IMR-90 (cell line): ENCODE measurements around the gene DTL. TPM values are rescaled to one million over a fixed set of nuclear protein-coding genes. Genes with fewer than 3 reads are reported as not detected.
A peak's percentile ranks its signal among the peaks of the same experiment; 100 is the strongest.

ENCODE experiments used
- ATAC-seq: fragments of 200-7000 bp; cut with Tn5 transposase; 2 replicates; pipeline ENCODE4 v1.9.1; 2020; ENCODE audit warnings: low read depth, mild to moderate bottlenecking, moderate library complexity
- BruUV-seq: library from RNA; stranded (reverse); fragments of 400-500 nt; replicated peaks from 2 replicates; lab custom pipeline; 2021; lab: Mats Ljungman, UMichigan
- CTCF ChIA-PET: fragments of 300-600 bp; formaldehyde crosslinking; extraction: SDS; loops from one replicate; lab custom pipeline; 2021; ENCODE audit warnings: antibody characterized with exemption; lab: Yijun Ruan, JAX
- POLR2A ChIA-PET: fragments of 300-600 bp; sonication (Branson Sonifier 250); formaldehyde crosslinking; loops from one replicate; lab custom pipeline; 2022; ENCODE audit warnings: antibody characterized with exemption; ENCODE audit not compliant: unreplicated experiment; lab: Charles Lee
- DNase-seq: peaks from one replicate; pipeline ENCODE4 v3.0.0; 2013
- H2AFZ ChIP-seq: replicated peaks from 2 replicates; pipeline ENCODE3; 2013; ENCODE audit warnings: low read length, mild to moderate bottlenecking; ENCODE audit not compliant: poor library complexity
- H2AK5ac ChIP-seq: 2 replicates; pipeline ENCODE4 v1.6.1; 2013; ENCODE audit warnings: low read depth, low read length, inconsistent platforms
- H2AK9ac ChIP-seq: replicated peaks from 2 replicates; pipeline ENCODE3; 2013; ENCODE audit warnings: mild to moderate bottlenecking, low read depth, low read length, moderate library complexity; ENCODE audit not compliant: poor library complexity
- H2BK120ac ChIP-seq: 2 replicates; pipeline ENCODE4 v1.6.1; 2013; ENCODE audit warnings: low read depth, low read length, inconsistent platforms
- H2BK15ac ChIP-seq: 3 replicates; pipeline ENCODE4 v1.6.1; 2013; ENCODE audit warnings: low read depth, low read length, inconsistent platforms
- H2BK20ac ChIP-seq: 2 replicates; pipeline ENCODE4 v1.6.1; 2013; ENCODE audit warnings: low read depth, mild to moderate bottlenecking, inconsistent platforms, low read length, moderate library complexity
- H2BK5ac ChIP-seq: 2 replicates; pipeline ENCODE4 v1.6.1; 2013; ENCODE audit warnings: mild to moderate bottlenecking, low read depth, low read length, inconsistent platforms; ENCODE audit not compliant: poor library complexity, severe bottlenecking
- H3K14ac ChIP-seq: replicated peaks from 2 replicates; pipeline ENCODE4 v1.6.1; 2013; ENCODE audit warnings: low read depth, low read length, inconsistent platforms
- H3K18ac ChIP-seq: 2 replicates; pipeline ENCODE4 v1.6.1; 2013; ENCODE audit warnings: low read depth, low read length, control low read depth
- H3K23ac ChIP-seq: 2 replicates; pipeline ENCODE4 v1.6.1; 2013; ENCODE audit warnings: low read depth, low read length, inconsistent platforms
- H3K27ac ChIP-seq: 2 replicates; pipeline ENCODE4 v1.5.1; 2013; ENCODE audit warnings: mild to moderate bottlenecking, control low read depth, low read length; ENCODE audit not compliant: insufficient read depth
- H3K27me3 ChIP-seq: 2 replicates; pipeline ENCODE4 v1.6.1; 2013; ENCODE audit warnings: low read length; ENCODE audit not compliant: control insufficient read depth, insufficient read depth
- H3K36me3 ChIP-seq: 2 replicates; pipeline ENCODE4 v1.6.1; 2013; ENCODE audit warnings: low read length, mixed read lengths; ENCODE audit not compliant: control insufficient read depth, insufficient read depth
- H3K4ac ChIP-seq: 2 replicates; pipeline ENCODE4 v1.6.1; 2013; ENCODE audit warnings: low read depth, low read length, inconsistent platforms
- H3K4me1 ChIP-seq: 2 replicates; pipeline ENCODE4 v1.6.1; 2013; ENCODE audit warnings: low read length, mixed read lengths; ENCODE audit not compliant: control insufficient read depth, insufficient read depth
- H3K4me2 ChIP-seq: 2 replicates; pipeline ENCODE4 v1.6.1; 2013; ENCODE audit warnings: low read depth, mild to moderate bottlenecking, control low read depth, low read length, moderate library complexity
- H3K4me3 ChIP-seq: 2 replicates; pipeline ENCODE4 v1.5.1; 2013; ENCODE audit warnings: low read depth, mild to moderate bottlenecking, control low read depth, low read length, moderate library complexity; ENCODE audit not compliant: insufficient read depth
- H3K56ac ChIP-seq: 2 replicates; pipeline ENCODE4 v1.6.1; 2013; ENCODE audit warnings: low read length, inconsistent platforms; ENCODE audit not compliant: insufficient read depth; ENCODE audit errors: extremely low read depth
- H3K79me1 ChIP-seq, 2 experiments: 2 replicates each; pipeline ENCODE4 v1.6.1; 2013; ENCODE audit warnings: low read length in 2 of 2, inconsistent platforms in 1 of 2, low read depth in 1 of 2
- H3K9ac ChIP-seq: 2 replicates; pipeline ENCODE4 v1.6.1; 2013; ENCODE audit warnings: low read depth, low read length, control low read depth
- H3K9me1 ChIP-seq: 2 replicates; pipeline ENCODE4 v1.6.1; 2013; ENCODE audit warnings: low read length, inconsistent platforms; ENCODE audit not compliant: insufficient read depth
- H3K9me3 ChIP-seq: 2 replicates; pipeline ENCODE4 v1.6.1; 2013; ENCODE audit warnings: low read length; ENCODE audit not compliant: control insufficient read depth, insufficient read depth
- H4K20me1 ChIP-seq: 2 replicates; pipeline ENCODE4 v1.6.1; 2013; ENCODE audit warnings: low read length, inconsistent platforms; ENCODE audit not compliant: insufficient read depth
- H4K5ac ChIP-seq: 2 replicates; pipeline ENCODE4 v1.6.1; 2013; ENCODE audit warnings: mild to moderate bottlenecking, low read depth, low read length, control low read depth
- H4K8ac ChIP-seq, 2 experiments: 2 replicates each; pipeline ENCODE4 v1.6.1; 2013; ENCODE audit warnings: low read depth in 2 of 2, low read length in 2 of 2, control low read depth in 1 of 2, inconsistent platforms in 1 of 2
- H4K91ac ChIP-seq: 2 replicates; pipeline ENCODE4 v1.6.1; 2013; ENCODE audit warnings: low read depth, low read length, inconsistent platforms; ENCODE audit not compliant: insufficient read depth
- BHLHE40 ChIP-seq: fragments of 150-350 bp; IDR thresholded peaks from 2 replicates; pipeline ENCODE4 v1.6.1; 2016; ENCODE audit warnings: mild to moderate bottlenecking, low read depth, low read length
- CEBPB ChIP-seq: IDR thresholded peaks from 2 replicates; pipeline ENCODE4 v1.6.1; 2012; ENCODE audit warnings: low read depth, low read length, improper control_type of control experiment
- CTCF ChIP-seq: conservative IDR thresholded peaks from 2 replicates; pipeline ENCODE4 v1.5.1; 2012; ENCODE audit warnings: mild to moderate bottlenecking, low read depth, low read length, improper control_type of control experiment
- ELK1 ChIP-seq: fragments of 150-350 bp; IDR thresholded peaks from 2 replicates; pipeline ENCODE4 v1.6.1; 2016; ENCODE audit warnings: low read depth, mild to moderate bottlenecking, low read length, moderate library complexity, borderline replicate concordance
- FOS ChIP-seq: fragments of 150-350 bp; IDR thresholded peaks from 2 replicates; pipeline ENCODE4 v1.6.1; 2016; ENCODE audit warnings: low read depth, low read length
- MAFK ChIP-seq: IDR thresholded peaks from 2 replicates; pipeline ENCODE4 v1.6.1; 2012; ENCODE audit warnings: low read depth, low read length, improper control_type of control experiment
- MAZ ChIP-seq: IDR thresholded peaks from 2 replicates; pipeline ENCODE4 v1.6.1; 2012; ENCODE audit warnings: low read depth, mild to moderate bottlenecking, low read length, improper control_type of control experiment, moderate library complexity, borderline replicate concordance
- MXI1 ChIP-seq: IDR thresholded peaks from 2 replicates; pipeline ENCODE4 v1.6.1; 2012; ENCODE audit warnings: low read depth, mild to moderate bottlenecking, low read length, moderate library complexity, borderline replicate concordance
- NFE2L2 ChIP-seq: fragments of 150-350 bp; IDR thresholded peaks from 2 replicates; pipeline ENCODE4 v1.6.1; 2016; ENCODE audit warnings: low read depth, mild to moderate bottlenecking, low read length
- POLR2A ChIP-seq: IDR thresholded peaks from 2 replicates; pipeline ENCODE4 v1.6.1; 2012; ENCODE audit warnings: mild to moderate bottlenecking, low read depth, low read length
- RAD21 ChIP-seq: IDR thresholded peaks from 2 replicates; pipeline ENCODE4 v1.6.1; 2012; ENCODE audit warnings: low read length, improper control_type of control experiment
- RCOR1 ChIP-seq: IDR thresholded peaks from 2 replicates; pipeline ENCODE4 v1.6.1; 2012; ENCODE audit warnings: mild to moderate bottlenecking, low read length, improper control_type of control experiment; ENCODE audit not compliant: insufficient replicate concordance
- RFX5 ChIP-seq: IDR thresholded peaks from 2 replicates; pipeline ENCODE4 v1.8.0; 2012; ENCODE audit warnings: low read depth, mild to moderate bottlenecking, low read length, moderate library complexity
- SMC3 ChIP-seq: fragments of 150-350 bp; IDR thresholded peaks from 2 replicates; pipeline ENCODE4 v1.6.1; 2016; ENCODE audit warnings: low read depth, mild to moderate bottlenecking, antibody characterized with exemption, low read length, moderate library complexity
- USF2 ChIP-seq: fragments of 150-350 bp; IDR thresholded peaks from 2 replicates; pipeline ENCODE4 v1.6.1; 2017; ENCODE audit warnings: mild to moderate bottlenecking, antibody characterized with exemption, low read length, low read depth
- WGBS, 2 experiments: methylation state at CpG; one replicate each; pipeline versions ENCODE4 v1.1.5 to v1.1.7; 2013; ENCODE audit warnings: missing lambda C conversion rate in 2 of 2; ENCODE audit not compliant: insufficient read length in 1 of 2; ENCODE audit errors: extremely low coverage in 2 of 2; 5-methylcytosine and 5-hydroxymethylcytosine counted together
- dilution Hi-C: fragments of 300-500 bp; cut with HindIII; formaldehyde crosslinking; loops from one replicate; pipeline ENCODE4 v1.14.3; 2018; ENCODE audit warnings: low sequenced_read_pairs; ENCODE audit not compliant: unreplicated experiment
- in situ Hi-C: fragments of 300-500 bp; cut with MboI; formaldehyde crosslinking; loops from 3 replicates; pipeline ENCODE4 v1.14.3; 2019; ENCODE audit warnings: low sequenced_read_pairs, inconsistent platforms, mixed read lengths
- intact Hi-C: fragments of 100-400 bp; cut with micrococcal nuclease; formaldehyde crosslinking; loops from 2 replicates; pipeline ENCODE4 v1.10.0; 2022
- polyA plus RNA-seq, 3 experiments: library from polyadenylated mRNA; depleted of rRNA; stranded (reverse); fragments of >200 nt; gene quantifications; 2 replicates each; pipeline ENCODE4 v1.2.3, GENCODE V29; 2012; ENCODE audit warnings: low replicate concordance in 1 of 3
- total RNA-seq: library from RNA; depleted of rRNA; stranded (reverse); fragments of >200 nt; gene quantifications from 2 replicates; pipeline ENCODE4 v1.2.3, GENCODE V29; 2012

Gene DTL
- total and polyA plus RNA-seq, 2 of the 4 experiments (the other 2 are of a cell fraction), result 11.8 to 19.9 TPM

- Histone ChIP-seq H2AK5ac (no peak overlapping the region), H3K79me1 (peaks cover 0 to 7% of the 10 kb centered on the region in 2 experiments; a peak in 1 of 4 replicates), H2BK5ac (peak overlapping the region; percentile 57), H3K18ac (peak overlapping the region; percentile 52; the same call in 1 of the 2 replicates), H2AFZ (no peak overlapping the region), H3K27ac (no peak overlapping the region), H3K4me1 (peaks cover 4% of the 10 kb centered on the region), H2BK20ac (0 out of 2 replicates have a peak overlapping the region, but pooled peaks have one; percentile 70), H3K56ac (no peak overlapping the region; the same call in 1 of the 2 replicates), H2AK9ac (no peak overlapping the region), H3K9ac (no peak overlapping the region), H2BK15ac (no peak overlapping the region), H4K8ac (no peak overlapping the region), H3K14ac (no peak overlapping the region; the same call in 1 of the 2 replicates), H4K91ac (no peak overlapping the region), H3K4me2 (no peak overlapping the region; the same call in 1 of the 2 replicates), H3K9me3 (no peaks in the 10 kb centered on the region), H3K27me3 (no peaks in the 10 kb centered on the region), H3K23ac (no peak overlapping the region), H3K36me3 (peaks cover 3% of the 10 kb centered on the region; the same call in 1 of the 2 replicates), H3K9me1 (peaks cover 3% of the 10 kb centered on the region; the same call in 1 of the 2 replicates), H4K5ac (peak overlapping the region; percentile 17; the same call in 1 of the 2 replicates), H2BK120ac (no peak overlapping the region), H3K4me3 (no peak overlapping the region), H3K4ac (no peak overlapping the region), H4K20me1 (no peaks in the 10 kb centered on the region)
- intact Hi-C loops, result no loop called here
- ChIA-PET POLR2A (no interaction called here), CTCF (no interaction called here)
- in situ Hi-C loops, result no loop called here
- 100% methylated on average over 1 of the region's 7 CpGs; no CpG with 5 or more reads in 1 of the 2 experiments for WGBS, 2 experiments
- dilution Hi-C loops, result no loop called here
- DNase-seq (peak; percentile 34), ATAC-seq (peak; percentile 66)
- no TSS peak for BruUV-seq
- no peak for TF ChIP-seq CTCF
- TF ChIP-seq RCOR1, result no peak
- TF ChIP-seq BHLHE40, result no peak
- no peak for TF ChIP-seq ELK1
- TF ChIP-seq POLR2A, result no peak
- TF ChIP-seq SMC3, result no peak
- TF ChIP-seq FOS, result no peak
- TF ChIP-seq RFX5, result no peak
- TF ChIP-seq RAD21, result no peak
- no peak for TF ChIP-seq MAFK
- no peak for TF ChIP-seq USF2
- no peak for TF ChIP-seq MXI1
- TF ChIP-seq CEBPB, result no peak
- no peak for TF ChIP-seq MAZ
- no peak for TF ChIP-seq NFE2L2
Measured at GRCh38 chr1:212004895-212005608, 30.5 kb upstream of the DTL start.
